ENCODE measurements around the gene CDC42SE1. TPM values are rescaled to one million over a fixed set of nuclear protein-coding genes. Genes with fewer than 3 reads are reported as not detected.

CDC42SE1 gene
- total and polyA plus RNA-seq, 9 of the 15 experiments (the other 6 are each of a cell fraction or from before 2014, with no cell fraction given): 78.1 to 189 (median 114) TPM

GRCh38 chr1:151008244-151009205, 50.9 kb downstream of the CDC42SE1 start, which contains the start of gene PRUNE1 (continued):
- TF ChIP-seq JUND (IDR thresholded peaks at IDR 0.05; ENCODE audit: borderline replicate concordance, low read depth, low read length) (no peak), JUND (tag; IDR thresholded peaks at IDR 0.05; ENCODE audit: borderline replicate concordance, low read depth, low read length) (no peak), NFE2 (IDR thresholded peaks at IDR 0.05; ENCODE audit: low read depth) (no peak), ZNF197 (CRISPR knock-in tag; IDR thresholded peaks at IDR 0.05; ENCODE audit: low read depth) (no peak), ZNF316 (IDR thresholded peaks at IDR 0.05) (peak; percentile 5; the same call in 1 of the 2 replicates), RUNX1 (IDR thresholded peaks at IDR 0.05; ENCODE audit: low read depth) (no peak), EGR1 (conservative IDR thresholded peaks at IDR 0.05) (peak; percentile 67), TRIM24 (IDR thresholded peaks at IDR 0.05) (peak in 1 of 2 experiments; percentile 45; a peak in 1 of 4 replicates), BRF2 (IDR thresholded peaks at IDR 0.05; ENCODE audit: borderline replicate concordance, insufficient read depth, insufficient read length) (no peak), MAFF (IDR thresholded peaks at IDR 0.05; ENCODE audit: low read length) (no peak), CREB5 (CRISPR knock-in tag; IDR thresholded peaks at IDR 0.05) (no peak), HDAC6 (IDR thresholded peaks at IDR 0.05; ENCODE audit: low read depth, low read length) (no peak), SRSF3 (IDR thresholded peaks at IDR 0.05; ENCODE audit: insufficient read depth, low read length) (no peak), SUPT5H (IDR thresholded peaks at IDR 0.05) (peak; percentile 66), KDM5B (IDR thresholded peaks at IDR 0.05; ENCODE audit: insufficient replicate concordance, low read depth, low read length) (peak; percentile 58), POLR3G (IDR thresholded peaks at IDR 0.05; ENCODE audit: extremely low read depth, insufficient read length, insufficient replicate concordance) (no peak), CHD1 (IDR thresholded peaks at IDR 0.05; ENCODE audit: low read length) (peak; percentile 67), TSC22D4 (tag; IDR thresholded peaks at IDR 0.05) (no peak), HNRNPL (IDR thresholded peaks at IDR 0.05; ENCODE audit: low read depth, low read length) (no peak), HIVEP1 (CRISPR knock-in tag; IDR thresholded peaks at IDR 0.05) (no peak), XRCC3 (IDR thresholded peaks at IDR 0.05) (no peak), ZNF77 (CRISPR knock-in tag; IDR thresholded peaks at IDR 0.05) (no peak), ZNF143 (CRISPR knock-in tag; IDR thresholded peaks at IDR 0.05) (peak; percentile 84), ZNF253 (CRISPR knock-in tag; conservative IDR thresholded peaks at IDR 0.05) (no peak), CHD2 (IDR thresholded peaks at IDR 0.05; ENCODE audit: low read depth, low read length) (no peak), STAT6 (CRISPR knock-in tag; IDR thresholded peaks at IDR 0.05) (no peak)

All from K562 (cell line).